Small intestine (tissue), 7 donors: ENCODE results near the gene PRSS27. TPM values are rescaled to one million over a fixed set of nuclear protein-coding genes. Genes with fewer than 3 reads are reported as not detected.

Experiments used
- DNase-seq, 2 donors: peaks; one replicate each; pipeline versions ENCODE4 v3.0.0 to v3.0.0-alpha.2; 2013
- FAIRE-seq: peaks from 2 replicates; lab custom pipeline; 2012; peaks lifted over from hg19 to GRCh38; lab: Jason Lieb, UNC
- H3K27ac ChIP-seq, 3 donors: one replicate each; pipeline ENCODE4 v1.5.1; 2013; ENCODE audit warnings: low read length in 2 of 3, mild to moderate bottlenecking in 2 of 3, control low read depth in 1 of 3, inconsistent platforms in 1 of 3, low read depth in 1 of 3, moderate library complexity in 1 of 3
- H3K27me3 ChIP-seq, 3 donors: one replicate each; pipeline ENCODE4 v1.6.1; 2013; ENCODE audit warnings: low read length in 3 of 3, inconsistent platforms in 1 of 3; ENCODE audit not compliant: control insufficient read depth in 3 of 3, insufficient read depth in 3 of 3
- H3K36me3 ChIP-seq, 3 donors: one replicate each; pipeline ENCODE4 v1.6.1; 2013; ENCODE audit warnings: low read length in 3 of 3, inconsistent platforms in 1 of 3, low read depth in 1 of 3, mild to moderate bottlenecking in 1 of 3, moderate library complexity in 1 of 3; ENCODE audit not compliant: control insufficient read depth in 3 of 3, insufficient read depth in 2 of 3
- H3K4me1 ChIP-seq, 3 donors: one replicate each; pipeline ENCODE4 v1.6.1; 2013; ENCODE audit warnings: low read length in 2 of 3, inconsistent platforms in 1 of 3, low read depth in 1 of 3, mild to moderate bottlenecking in 1 of 3, moderate library complexity in 1 of 3; ENCODE audit not compliant: control insufficient read depth in 3 of 3, insufficient read depth in 2 of 3
- H3K4me3 ChIP-seq, 3 donors: one replicate each; pipeline ENCODE4 v1.5.1; 2013; ENCODE audit warnings: low read length in 3 of 3, control low read depth in 1 of 3, inconsistent platforms in 1 of 3, low read depth in 1 of 3, mild to moderate bottlenecking in 1 of 3, moderate library complexity in 1 of 3
- H3K9me3 ChIP-seq, 2 donors: one replicate each; pipeline ENCODE4 v1.6.1; 2013; ENCODE audit warnings: low read depth in 1 of 2, low read length in 1 of 2; ENCODE audit not compliant: control insufficient read depth in 2 of 2, insufficient read depth in 1 of 2
- WGBS, 3 donors: extraction: QIAGEN DNeasy Blood & Tissue Kit; methylation state at CpG; one replicate each; pipeline ENCODE4 v1.1.7; 2013; 5-methylcytosine and 5-hydroxymethylcytosine counted together
- polyA plus RNA-seq, 4 donors: library from polyadenylated mRNA; stranded (reverse) in 3 of 4; unstranded in 1 of 4; fragments of 200-250 nt in 3 of 4; fragments of 120-200 nt in 1 of 4; gene quantifications; one replicate each; pipeline versions ENCODE4 v1.2.1 to v1.2.3, GENCODE V29; 2013
- donor health status: healthy with polysubstance abuse.
- donor health status: control.
- donor health status: control.
- donor health status: Bipolar disorder and iron deficiency.
- donor health status: healthy.

Gene PRSS27
- polyA plus RNA-seq, 4 donors: 0.65 to 1.3 TPM; not detected in 2

- 87 to 92% (median 92%) methylated on average over 6 of the region's 6 CpGs for WGBS, 3 donors
- H3K4me1 ChIP-seq: peaks cover 0 to 9% (median 0%) of the 10 kb centered on the region in 3 donors
- H3K36me3 ChIP-seq: no peaks in the 10 kb centered on the region
- H3K4me3 ChIP-seq: no peak overlapping the region
- H3K27ac ChIP-seq: no peak overlapping the region
- DNase-seq: no peak
- no peaks in the 10 kb centered on the region for H3K9me3 ChIP-seq
- H3K27me3 ChIP-seq: peaks cover 0 to 3% (median 0%) of the 10 kb centered on the region in 3 donors
- FAIRE-seq: no peak
These were observed 20.5 kb upstream of the PRSS27 start for GRCh38 chr16:2740476-2740875.

- Histone ChIP-seq H3K4me1 (peaks cover 0 to 9% (median 0%) of the 10 kb centered on the region in 3 donors), H3K27ac (no peak overlapping the region), H3K36me3 (no peaks in the 10 kb centered on the region), H3K9me3 (no peaks in the 10 kb centered on the region), H3K27me3 (no peaks in the 10 kb centered on the region), H3K4me3 (no peak overlapping the region)
- FAIRE-seq (no peak), DNase-seq (no peak)
- WGBS, 3 donors: 68 to 71% (median 70%) methylated on average over 6 to 8 of the region's 8 CpGs
These were observed 19.8 kb upstream of the PRSS27 start for GRCh38 chr16:2739625-2740430.

GRCh38 chr16:2738615-2739014, 18.6 kb upstream of the PRSS27 start:
- Histone ChIP-seq H3K9me3 (no peaks in the 10 kb centered on the region), H3K27me3 (no peaks in the 10 kb centered on the region), H3K4me1 (peaks cover 0 to 9% (median 0%) of the 10 kb centered on the region in 3 donors), H3K27ac (no peak overlapping the region), H3K4me3 (no peak overlapping the region), H3K36me3 (no peaks in the 10 kb centered on the region)
- no peak for FAIRE-seq
- DNase-seq: no peak
- 76 to 87% (median 78%) methylated on average over 5 of the region's 5 CpGs for WGBS, 3 donors

DNA sequence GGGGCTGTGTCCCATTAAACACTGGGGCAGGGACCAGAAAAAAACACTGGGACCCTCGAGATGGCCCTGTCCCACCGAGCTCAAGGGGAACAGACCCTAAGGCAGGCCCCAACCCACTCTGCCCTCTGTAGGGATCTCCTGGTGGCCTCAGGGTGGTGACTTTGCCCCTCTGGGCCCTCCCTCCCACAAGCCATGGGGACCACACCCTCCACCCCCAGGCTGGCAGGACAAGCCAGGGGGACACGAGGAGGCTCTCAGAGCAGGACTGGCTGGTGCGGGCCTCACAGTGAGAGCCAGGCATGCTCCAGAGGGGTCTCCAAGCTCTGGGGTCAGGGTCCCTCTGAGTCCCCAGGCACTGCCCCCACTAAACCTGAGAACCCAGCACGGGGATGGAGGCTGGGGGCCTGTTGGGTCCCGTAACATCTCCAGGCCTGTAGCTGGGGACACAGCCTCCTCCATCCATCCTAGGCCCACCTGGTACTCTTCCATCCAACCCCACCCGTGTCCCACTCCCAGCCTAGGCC, 17.9 kb upstream of the PRSS27 start:
- Histone ChIP-seq H3K4me3 (no peak overlapping the region), H3K9me3 (no peaks in the 10 kb centered on the region), H3K27me3 (no peaks in the 10 kb centered on the region), H3K4me1 (peaks cover 0 to 9% (median 0%) of the 10 kb centered on the region in 3 donors), H3K36me3 (no peaks in the 10 kb centered on the region), H3K27ac (no peak overlapping the region)
- WGBS, 3 donors: 68 to 91% (median 72%) methylated on average over 5 to 7 of the region's 7 CpGs
- FAIRE-seq (no peak), DNase-seq (no peak)

GRCh38 chr16:2737238-2737605, 17.2 kb upstream of the PRSS27 start:
- Histone ChIP-seq H3K9me3 (no peaks in the 10 kb centered on the region), H3K27me3 (no peaks in the 10 kb centered on the region), H3K27ac (no peak overlapping the region), H3K4me1 (peaks cover 0 to 9% (median 0%) of the 10 kb centered on the region in 3 donors), H3K36me3 (no peaks in the 10 kb centered on the region), H3K4me3 (no peak overlapping the region)
- no peak for DNase-seq
- WGBS, 3 donors: 79 to 82% (median 80%) methylated on average over 5 of the region's 5 CpGs
- no peak for FAIRE-seq

DNA sequence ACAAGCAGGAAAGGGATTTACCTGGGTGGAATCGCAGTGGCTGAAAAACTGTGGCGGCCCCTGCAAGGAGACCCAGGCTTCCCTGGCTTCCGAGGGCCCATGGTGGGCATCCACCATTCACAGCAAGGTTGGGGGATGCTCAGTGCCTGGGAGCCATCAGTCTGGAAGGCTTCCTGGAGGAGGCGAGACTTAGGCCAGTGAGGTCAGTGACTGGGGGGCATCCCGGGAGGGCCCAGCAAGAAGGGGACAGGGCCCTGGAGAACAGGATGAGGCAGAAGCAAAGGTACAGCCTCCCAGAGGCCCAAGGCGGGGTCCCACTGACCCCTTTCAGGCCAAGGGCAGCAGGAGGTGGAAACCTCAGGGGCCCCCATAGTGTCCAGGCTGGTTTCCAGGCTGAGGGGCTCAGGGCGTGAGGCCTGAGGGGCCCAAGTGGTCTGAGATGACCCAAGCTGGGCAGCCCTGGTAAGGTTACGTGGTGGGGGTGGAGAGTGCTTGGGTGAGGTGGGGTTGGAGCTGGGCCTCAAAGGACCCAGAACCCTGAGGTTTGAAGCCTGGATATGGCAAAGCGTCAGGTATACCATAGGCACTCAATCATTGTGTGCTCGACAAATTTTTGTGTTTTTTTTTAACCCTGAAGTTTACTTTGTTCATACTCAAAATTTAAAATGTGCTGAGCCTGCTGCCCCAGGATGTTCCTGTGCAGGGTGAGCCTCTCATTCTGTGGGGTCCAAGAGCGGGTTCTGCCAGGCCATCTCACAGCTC, 16.6 kb upstream of the PRSS27 start:
- FAIRE-seq: no peak
- no peak overlapping the region for H3K27ac ChIP-seq
- H3K4me3 ChIP-seq: no peak overlapping the region
- WGBS, 3 donors: 90 to 93% (median 91%) methylated on average over 11 of the region's 11 CpGs
- no peaks in the 10 kb centered on the region for H3K36me3 ChIP-seq
- no peaks in the 10 kb centered on the region for H3K27me3 ChIP-seq
- H3K9me3 ChIP-seq: no peaks in the 10 kb centered on the region
- H3K4me1 ChIP-seq: peaks cover 0 to 9% (median 0%) of the 10 kb centered on the region in 3 donors
- DNase-seq: no peak

GRCh38 chr16:2734844-2735515, 15.0 kb upstream of the PRSS27 start:
- FAIRE-seq (no peak), DNase-seq (no peak)
- no peaks in the 10 kb centered on the region for H3K36me3 ChIP-seq
- H3K4me3 ChIP-seq: no peak overlapping the region
- no peaks in the 10 kb centered on the region for H3K9me3 ChIP-seq
- H3K27me3 ChIP-seq: no peaks in the 10 kb centered on the region
- WGBS, 3 donors: 71 to 77% (median 71%) methylated on average over 10 of the region's 10 CpGs
- H3K27ac ChIP-seq: no peak overlapping the region
- H3K4me1 ChIP-seq: peaks cover 0 to 9% (median 0%) of the 10 kb centered on the region in 3 donors

GRCh38 chr16:2728034-2728433, 8.0 kb upstream of the PRSS27 start:
- H3K27me3 ChIP-seq: peaks cover 0 to 6% (median 0%) of the 10 kb centered on the region in 3 donors
- 77 to 92% (median 82%) methylated on average over 7 of the region's 7 CpGs for WGBS, 3 donors
- H3K4me1 ChIP-seq: no peaks in the 10 kb centered on the region
- H3K27ac ChIP-seq: no peak overlapping the region
- H3K4me3 ChIP-seq: no peak overlapping the region
- H3K36me3 ChIP-seq: no peaks in the 10 kb centered on the region
- no peak for DNase-seq
- no peak for FAIRE-seq
- H3K9me3 ChIP-seq: no peaks in the 10 kb centered on the region
